Activated CD8-positive, alpha-beta memory T cell treated with anti-CD3 and anti-CD28 coated beads, Interleukin-2, amount 10 ng/mL, durations not matched to agents 7 days and 5 days (primary cell): Measurements from ENCODE around the gene PTPRA. TPM values are rescaled to one million over a fixed set of nuclear protein-coding genes. Genes with fewer than 3 reads are reported as not detected.
"Not testable (repeated sequence)": the region's sequence is repeated elsewhere in the genome, so short reads cannot be mapped to it uniquely, and the experiment has no call there.

ENCODE experiments used
- ATAC-seq: fragments of 150-1000 bp; cut with Tn5 transposase; one replicate; pipeline ENCODE4 v1.10.0; 2021; ENCODE audit warnings: moderate library complexity
- CTCF ChIA-PET: fragments of 350-600 bp; sonication (Branson Sonifier 250); formaldehyde crosslinking; loops from one replicate; lab custom pipeline; 2021; ENCODE audit warnings: antibody characterized with exemption; lab: Charles Lee
- DNase-seq: peaks from one replicate; pipeline ENCODE4 v3.0.0-alpha.2; 2020
- H3K27ac Mint-ChIP-seq: one replicate; pipeline ENCODE4 v1.8.0; 2021; ENCODE audit warnings: mild to moderate bottlenecking, mixed read lengths
- H3K27me3 Mint-ChIP-seq: one replicate; pipeline ENCODE4 v1.8.0; 2021; ENCODE audit warnings: mixed read lengths
- H3K36me3 Mint-ChIP-seq: one replicate; pipeline ENCODE4 v1.8.0; 2021; ENCODE audit warnings: mild to moderate bottlenecking, mixed read lengths
- H3K4me1 Mint-ChIP-seq: one replicate; pipeline ENCODE4 v1.8.0; 2021; ENCODE audit warnings: mixed read lengths
- H3K4me3 Mint-ChIP-seq: one replicate; pipeline ENCODE4 v1.8.0; 2021; ENCODE audit warnings: mild to moderate bottlenecking, moderate library complexity, mixed read lengths
- H3K9me3 Mint-ChIP-seq: one replicate; pipeline ENCODE4 v1.8.0; 2022; ENCODE audit warnings: low read depth, mixed read lengths
- total RNA-seq, 2 experiments: library from RNA; stranded (reverse); gene quantifications; one replicate each; pipeline ENCODE4 v1.2.3, GENCODE V29; 2021

Gene PTPRA
- total RNA-seq: 10 to 100 TPM; 51.5 to 60.7 TPM

- H3K27ac Mint-ChIP-seq: peak within 1 kb of the TSS; percentile 94
- CTCF ChIA-PET: interaction anchor here (0.7 to 1.6 kb wide), 4 partner anchors 8 to 402 kb away, joined by 3 to 4 read pairs (median 4); partner anchors contain the start of gene SNRPB
- no peaks in the 10 kb centered on the region for H3K9me3 Mint-ChIP-seq
- DNase-seq: peak; percentile 96
- peak within 1 kb of the TSS; percentile 90 for H3K4me3 Mint-ChIP-seq
- H3K27me3 Mint-ChIP-seq: no peaks in the 10 kb centered on the region
- H3K4me1 Mint-ChIP-seq: peaks cover 50% of the 10 kb centered on the region
- peak; percentile 94 for ATAC-seq
- H3K36me3 Mint-ChIP-seq: peaks cover 19% of the 10 kb centered on the region
Observed at GRCh38 chr20:2873010-2873746, at the start of gene PTPRA. PTPRA (plus strand) TSS chr20:2873481; CDS start chr20:2964278, 90,797 bp downstream.

GRCh38 chr20:2825761-2826160 lies 47.5 kb upstream of the PTPRA start:
- CTCF ChIA-PET: no interaction called here
- Mint-ChIP-seq H3K27ac (no peak overlapping the region), H3K9me3 (no peaks in the 10 kb centered on the region), H3K27me3 (peaks cover 52% of the 10 kb centered on the region), H3K4me1 (peaks cover 24% of the 10 kb centered on the region), H3K36me3 (no peaks in the 10 kb centered on the region), H3K4me3 (no peak overlapping the region)
- peak; percentile 27 for DNase-seq
- ATAC-seq: no peak

GRCh38 chr20:2826655-2827054 lies 46.6 kb upstream of the PTPRA start:
- ATAC-seq (no peak), DNase-seq (no peak)
- Mint-ChIP-seq H3K27me3 (peaks cover 47% of the 10 kb centered on the region), H3K27ac (no peak overlapping the region), H3K4me1 (peaks cover 23% of the 10 kb centered on the region), H3K36me3 (no peaks in the 10 kb centered on the region), H3K9me3 (no peaks in the 10 kb centered on the region), H3K4me3 (no peak overlapping the region)
- CTCF ChIA-PET: interaction anchor here (0.9 kb wide), 1 partner anchor 14 kb away, joined by 4 read pairs; the partner anchor contains the start of genes PCED1A and VPS16

GRCh38 chr20:2829376-2829775 lies 43.9 kb upstream of the PTPRA start:
- Mint-ChIP-seq H3K4me1 (peaks cover 20% of the 10 kb centered on the region), H3K27me3 (peaks cover 43% of the 10 kb centered on the region), H3K4me3 (no peak overlapping the region), H3K36me3 (peaks cover 2% of the 10 kb centered on the region), H3K9me3 (no peaks in the 10 kb centered on the region), H3K27ac (no peak overlapping the region)
- CTCF ChIA-PET: no interaction called here
- ATAC-seq: no peak
- DNase-seq: peak; percentile 22

GRCh38 chr20:2831206-2831605 lies 42.1 kb upstream of the PTPRA start:
- DNase-seq, H3K36me3 Mint-ChIP-seq, H3K9me3 Mint-ChIP-seq, H3K4me3 Mint-ChIP-seq, ATAC-seq, H3K27ac Mint-ChIP-seq: not testable (repeated sequence)
- H3K27me3 Mint-ChIP-seq: peaks cover 36% of the 10 kb centered on the region
- CTCF ChIA-PET: interaction anchor here (0.7 to 1.3 kb wide), 2 partner anchors 9 to 30 kb away, joined by 3 to 4 read pairs; no protein-coding TSS in a partner anchor
- peaks cover 13% of the 10 kb centered on the region for H3K4me1 Mint-ChIP-seq

GRCh38 chr20:2833761-2834160 lies 39.5 kb upstream of the PTPRA start:
- ATAC-seq (no peak), DNase-seq (no peak)
- H3K27ac Mint-ChIP-seq: no peak overlapping the region
- H3K4me3 Mint-ChIP-seq: no peak overlapping the region
- H3K27me3 Mint-ChIP-seq: peaks cover 11% of the 10 kb centered on the region
- H3K36me3 Mint-ChIP-seq: peaks cover 2% of the 10 kb centered on the region
- no peaks in the 10 kb centered on the region for H3K9me3 Mint-ChIP-seq
- peaks cover 6% of the 10 kb centered on the region for H3K4me1 Mint-ChIP-seq
- CTCF ChIA-PET: interaction anchor here (1.3 kb wide), 2 partner anchors 15 to 18 kb away, joined by 3 to 5 read pairs; no protein-coding TSS in a partner anchor

GRCh38 chr20:2834401-2835110 lies 38.7 kb upstream of the PTPRA start:
- CTCF ChIA-PET: interaction anchor here (1.3 kb wide), 1 partner anchor 17 kb away, joined by 5 read pairs; no protein-coding TSS in a partner anchor
- no peak for DNase-seq
- H3K4me3 Mint-ChIP-seq: no peak overlapping the region
- peaks cover 11% of the 10 kb centered on the region for H3K4me1 Mint-ChIP-seq
- no peak for ATAC-seq
- peaks cover 5% of the 10 kb centered on the region for H3K27me3 Mint-ChIP-seq
- no peaks in the 10 kb centered on the region for H3K9me3 Mint-ChIP-seq
- peaks cover 4% of the 10 kb centered on the region for H3K36me3 Mint-ChIP-seq
- no peak overlapping the region for H3K27ac Mint-ChIP-seq

- Mint-ChIP-seq H3K27me3 (peaks cover 2% of the 10 kb centered on the region), H3K27ac (no peak overlapping the region), H3K4me1 (peaks cover 13% of the 10 kb centered on the region), H3K9me3 (no peaks in the 10 kb centered on the region), H3K4me3 (no peak overlapping the region), H3K36me3 (peaks cover 4% of the 10 kb centered on the region)
- DNase-seq: peak; percentile 31
- CTCF ChIA-PET: no interaction called here
- no peak for ATAC-seq
Observed at GRCh38 chr20:2835331-2835796, 37.9 kb upstream of the PTPRA start.

- Mint-ChIP-seq H3K36me3 (peaks cover 4% of the 10 kb centered on the region), H3K9me3 (no peaks in the 10 kb centered on the region), H3K4me3 (no peak overlapping the region), H3K27me3 (peaks cover 2% of the 10 kb centered on the region), H3K27ac (no peak overlapping the region), H3K4me1 (peaks cover 13% of the 10 kb centered on the region)
- CTCF ChIA-PET: no interaction called here
- ATAC-seq (no peak), DNase-seq (no peak)
Observed at GRCh38 chr20:2836035-2836434, 37.2 kb upstream of the PTPRA start.

GRCh38 chr20:2837221-2837960 lies 35.9 kb upstream of the PTPRA start:
- Mint-ChIP-seq H3K27ac (no peak overlapping the region), H3K9me3 (no peaks in the 10 kb centered on the region), H3K27me3 (no peaks in the 10 kb centered on the region), H3K4me3 (no peak overlapping the region), H3K36me3 (peaks cover 6% of the 10 kb centered on the region), H3K4me1 (peaks cover 13% of the 10 kb centered on the region)
- CTCF ChIA-PET: no interaction called here
- ATAC-seq (no peak), DNase-seq (peak; percentile 3)

- Mint-ChIP-seq H3K36me3 (peaks cover 6% of the 10 kb centered on the region), H3K4me3 (no peak overlapping the region), H3K27ac (no peak overlapping the region), H3K9me3 (no peaks in the 10 kb centered on the region), H3K4me1 (peaks cover 13% of the 10 kb centered on the region), H3K27me3 (no peaks in the 10 kb centered on the region)
- DNase-seq (no peak), ATAC-seq (no peak)
- CTCF ChIA-PET: no interaction called here
Observed at GRCh38 chr20:2838170-2838797, 35.0 kb upstream of the PTPRA start.

- peaks cover 15% of the 10 kb centered on the region for H3K4me1 Mint-ChIP-seq
- DNase-seq: no peak
- no peak for ATAC-seq
- H3K27me3 Mint-ChIP-seq: no peaks in the 10 kb centered on the region
- H3K4me3 Mint-ChIP-seq: peak overlapping the region; percentile 64
- peak overlapping the region; percentile 69 for H3K27ac Mint-ChIP-seq
- H3K36me3 Mint-ChIP-seq: peaks cover 6% of the 10 kb centered on the region
- no peaks in the 10 kb centered on the region for H3K9me3 Mint-ChIP-seq
- CTCF ChIA-PET: interaction anchor here (0.6 to 2.2 kb wide), 5 partner anchors 12 to 125 kb away, joined by 3 to 11 read pairs (median 3); no protein-coding TSS in a partner anchor
Observed at GRCh38 chr20:2838847-2839671, 34.2 kb upstream of the PTPRA start.
